Sigmoid colon (tissue), 7 donors: ENCODE data around the gene PCDHAC2. TPM values are rescaled to one million over a fixed set of nuclear protein-coding genes. Genes with fewer than 3 reads are reported as not detected.

Experiments used
- DNase-seq: peaks from one replicate; pipeline ENCODE4 v3.0.0-alpha.2; 2019
- H3K27ac ChIP-seq, 4 donors: fragments of 200-600 bp; sonication (generic); one replicate each; pipeline ENCODE4 v1.5.1; 2016 to 2019; ENCODE audit warnings: mild to moderate bottlenecking in 1 of 4
- H3K27me3 ChIP-seq, 3 donors: fragments of 200-600 bp; sonication (generic); one replicate each; pipeline ENCODE4 v1.5.1; 2019; ENCODE audit warnings: mild to moderate bottlenecking in 1 of 3
- H3K36me3 ChIP-seq, 4 donors: fragments of 200-600 bp; sonication (generic); one replicate each; pipeline ENCODE4 v1.5.1; 2016 to 2019
- H3K4me1 ChIP-seq, 4 donors: fragments of 200-600 bp; sonication (generic); one replicate each; pipeline ENCODE4 v1.5.1; 2017 to 2019
- H3K4me3 ChIP-seq, 4 donors: fragments of 200-600 bp; sonication (generic); one replicate each; pipeline ENCODE4 v1.5.1; 2017 to 2019; ENCODE audit warnings: mild to moderate bottlenecking in 2 of 4, moderate library complexity in 1 of 4
- H3K9me3 ChIP-seq, 4 donors: fragments of 200-600 bp in 3 of 4; sonication (generic) in 3 of 4; one replicate each; pipeline versions ENCODE4 v1.5.1 to v1.6.1; 2013 to 2019
- CTCF ChIP-seq, 4 experiments: fragments of 450-650 bp in 3 of 4; fragments of 200-600 bp in 1 of 4; IDR thresholded peaks; one replicate each; pipeline ENCODE4 v1.5.1; 2016 to 2019; ENCODE audit warnings: antibody characterized with exemption in 4 of 4, mild to moderate bottlenecking in 3 of 4, moderate library complexity in 2 of 4
- EP300 ChIP-seq, 4 donors: sonication (generic); formaldehyde crosslinking; IDR thresholded peaks; one replicate each; pipeline ENCODE4 v1.6.1; 2017; ENCODE audit warnings: antibody characterized with exemption in 4 of 4
- POLR2A ChIP-seq, 2 donors: fragments of 450-650 bp; IDR thresholded peaks; one replicate each; pipeline ENCODE4 v1.6.1; 2016; ENCODE audit warnings: antibody characterized with exemption in 2 of 2, mild to moderate bottlenecking in 2 of 2, moderate library complexity in 2 of 2
- POLR2AphosphoS5 ChIP-seq, 4 donors: sonication (generic); formaldehyde crosslinking; IDR thresholded peaks; one replicate each; pipeline ENCODE4 v1.6.1; 2017; ENCODE audit warnings: antibody characterized with exemption in 4 of 4
- WGBS, 2 donors: extraction: QIAGEN DNeasy Blood & Tissue Kit; methylation state at CpG; one replicate each; pipeline ENCODE4 v1.1.7; 2013; 5-methylcytosine and 5-hydroxymethylcytosine counted together
- intact Hi-C: fragments of 100-400 bp; cut with DNase I; formaldehyde crosslinking; loops from one replicate; pipeline ENCODE4 v1.15.1; 2023
- polyA plus RNA-seq, 3 donors: library from polyadenylated mRNA; stranded (reverse); fragments of 200-250 nt; gene quantifications; one replicate each; pipeline ENCODE4 v1.2.3, GENCODE V29; 2013
- total RNA-seq, 4 donors: library from RNA; depleted of rRNA; stranded (reverse); fragments of >200 nt; gene quantifications; one replicate each; pipeline ENCODE4 v1.1.0, GENCODE V29; 2016
- donor health status: healthy with polysubstance abuse.
- donor health status: Bipolar disorder and iron deficiency.
- donor health status: healthy.

Gene PCDHAC2
- total and polyA plus RNA-seq, 7 donors: 0.66 to 3.0 (median 2.1) TPM; not detected in 2

- Histone ChIP-seq H3K27ac (no peak overlapping the region), H3K9me3 (no peaks in the 10 kb centered on the region), H3K4me3 (no peak overlapping the region), H3K4me1 (no peaks in the 10 kb centered on the region), H3K27me3 (no peaks in the 10 kb centered on the region), H3K36me3 (no peaks in the 10 kb centered on the region)
- TF ChIP-seq EP300 (IDR thresholded peaks at IDR 0.05): no peak
- no peak for TF ChIP-seq POLR2AphosphoS5 (IDR thresholded peaks at IDR 0.05)
- no peak for TF ChIP-seq CTCF (IDR thresholded peaks at IDR 0.05)
- no peak for TF ChIP-seq POLR2A (IDR thresholded peaks at IDR 0.05)
- intact Hi-C loops: no loop called here
- DNase-seq: no peak
Measured at GRCh38 chr5:140973550-140973949, 7.3 kb downstream of the PCDHAC2 start.

- Histone ChIP-seq H3K4me1 (no peaks in the 10 kb centered on the region), H3K9me3 (no peaks in the 10 kb centered on the region), H3K27ac (no peak overlapping the region), H3K4me3 (no peak overlapping the region), H3K27me3 (no peaks in the 10 kb centered on the region), H3K36me3 (no peaks in the 10 kb centered on the region)
- 82 to 87% methylated on average over 3 of the region's 3 CpGs for WGBS, 2 donors
- TF ChIP-seq EP300 (IDR thresholded peaks at IDR 0.05): no peak
- no peak for TF ChIP-seq POLR2A (IDR thresholded peaks at IDR 0.05)
- no peak for TF ChIP-seq POLR2AphosphoS5 (IDR thresholded peaks at IDR 0.05)
- TF ChIP-seq CTCF (IDR thresholded peaks at IDR 0.05): no peak
- intact Hi-C loops: no loop called here
- no peak for DNase-seq
Measured at GRCh38 chr5:140977003-140977402, 10.7 kb downstream of the PCDHAC2 start.

GRCh38 chr5:140978260-140978659 is 12.0 kb downstream of the PCDHAC2 start:
- WGBS, 2 donors: 63 to 78% methylated on average over 2 of the region's 2 CpGs
- TF ChIP-seq POLR2AphosphoS5 (IDR thresholded peaks at IDR 0.05) (no peak), EP300 (IDR thresholded peaks at IDR 0.05) (no peak), CTCF (IDR thresholded peaks at IDR 0.05) (no peak), POLR2A (IDR thresholded peaks at IDR 0.05) (no peak)
- no peak overlapping the region for H3K27ac ChIP-seq

GRCh38 chr5:140978983-140979382 is 12.7 kb downstream of the PCDHAC2 start:
- H3K9me3 ChIP-seq: no peaks in the 10 kb centered on the region
- no peaks in the 10 kb centered on the region for H3K27me3 ChIP-seq
- no peaks in the 10 kb centered on the region for H3K4me1 ChIP-seq
- H3K36me3 ChIP-seq: no peaks in the 10 kb centered on the region
- no peak overlapping the region for H3K27ac ChIP-seq
- H3K4me3 ChIP-seq: no peak overlapping the region
- WGBS, 2 donors: 88 to 92% methylated on average over 1 of the region's 1 CpG
- intact Hi-C loops: no loop called here
- TF ChIP-seq CTCF (IDR thresholded peaks at IDR 0.05) (no peak), POLR2A (IDR thresholded peaks at IDR 0.05) (no peak), EP300 (IDR thresholded peaks at IDR 0.05) (no peak), POLR2AphosphoS5 (IDR thresholded peaks at IDR 0.05) (no peak)
- DNase-seq: no peak

More at GRCh38 chr5:140978260-140978659, 12.0 kb downstream of the PCDHAC2 start:
- no peaks in the 10 kb centered on the region for H3K27me3 ChIP-seq
- H3K4me1 ChIP-seq: no peaks in the 10 kb centered on the region
- H3K4me3 ChIP-seq: no peak overlapping the region
- intact Hi-C loops: no loop called here
- no peak for DNase-seq
- H3K9me3 ChIP-seq: no peaks in the 10 kb centered on the region
- no peaks in the 10 kb centered on the region for H3K36me3 ChIP-seq

- no peak overlapping the region for H3K4me3 ChIP-seq
- H3K4me1 ChIP-seq: no peaks in the 10 kb centered on the region
- H3K9me3 ChIP-seq: no peaks in the 10 kb centered on the region
- no peaks in the 10 kb centered on the region for H3K36me3 ChIP-seq
- WGBS, 2 donors: 71 to 77% methylated on average over 5 of the region's 5 CpGs
- H3K27ac ChIP-seq: no peak overlapping the region
- intact Hi-C loops: no loop called here
- TF ChIP-seq POLR2A (IDR thresholded peaks at IDR 0.05) (no peak), EP300 (IDR thresholded peaks at IDR 0.05) (no peak), CTCF (IDR thresholded peaks at IDR 0.05) (no peak), POLR2AphosphoS5 (IDR thresholded peaks at IDR 0.05) (no peak)
- H3K27me3 ChIP-seq: no peaks in the 10 kb centered on the region
- DNase-seq: no peak
Measured at GRCh38 chr5:140982083-140982716, 15.9 kb downstream of the PCDHAC2 start.
